ENCODE results near the gene TPP1. TPM values are rescaled to one million over a fixed set of nuclear protein-coding genes. Genes with fewer than 3 reads are reported as not detected.

The TPP1 gene
- total and polyA plus RNA-seq, 9 donors: 17.1 to 52.0 (median 37.3) TPM

DNA sequence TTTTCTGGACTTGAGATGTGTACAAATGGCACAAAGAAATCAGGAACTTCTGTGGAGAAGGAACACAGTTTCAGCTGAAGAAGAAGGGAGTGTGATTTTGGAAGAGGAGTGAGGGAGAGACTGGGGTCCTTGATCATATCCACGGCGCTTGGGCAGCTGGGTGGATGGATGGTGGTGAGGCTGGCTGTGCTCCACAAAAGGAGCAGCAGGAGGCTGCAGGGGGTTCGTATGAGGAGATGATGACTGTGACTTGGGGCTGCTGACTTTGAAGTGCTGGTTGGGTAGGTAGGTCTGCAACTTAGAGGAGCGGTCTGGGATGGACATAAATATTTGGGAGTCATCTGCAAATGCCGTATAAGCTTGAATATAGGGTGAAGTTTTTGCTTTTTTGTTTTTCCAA is 37.7 kb upstream of the TPP1 start:
- H3K4me1 ChIP-seq (ENCODE audit: control insufficient read depth, insufficient read depth, low read length): peaks cover 31% of the 10 kb centered on the region
- peaks cover 3% of the 10 kb centered on the region for H3K36me3 ChIP-seq (ENCODE audit: control insufficient read depth, insufficient read depth, low read length)
- no peak for DNase-seq
- no peaks in the 10 kb centered on the region for H3K9me3 ChIP-seq (replicated peaks; ENCODE audit: control insufficient read depth, low read depth, low read length)
- peak overlapping the region; percentile 94 for H3K27ac ChIP-seq (ENCODE audit: low read length)
- H3K4me3 ChIP-seq (ENCODE audit: low read length): no peak overlapping the region
- 20% methylated on average over 4 of the region's 5 CpGs for WGBS (ENCODE audit: insufficient coverage)
- no peaks in the 10 kb centered on the region for H3K27me3 ChIP-seq (ENCODE audit: control insufficient read depth, insufficient read depth, low read length)

GRCh38 chr11:6656584-6656915 is 37.3 kb upstream of the TPP1 start:
- no peaks in the 10 kb centered on the region for H3K27me3 ChIP-seq (ENCODE audit: control insufficient read depth, insufficient read depth, low read length)
- H3K4me1 ChIP-seq (ENCODE audit: control insufficient read depth, insufficient read depth, low read length): peaks cover 31% of the 10 kb centered on the region
- H3K4me3 ChIP-seq (ENCODE audit: low read length): peak overlapping the region; percentile 72
- DNase-seq: no peak
- H3K27ac ChIP-seq (ENCODE audit: low read length): peak overlapping the region; percentile 94
- peaks cover 3% of the 10 kb centered on the region for H3K36me3 ChIP-seq (ENCODE audit: control insufficient read depth, insufficient read depth, low read length)
- H3K9me3 ChIP-seq (replicated peaks; ENCODE audit: control insufficient read depth, low read depth, low read length): no peaks in the 10 kb centered on the region
- WGBS (ENCODE audit: insufficient coverage): 25% methylated on average over 2 of the region's 4 CpGs

GRCh38 chr11:6655790-6656583 is 36.8 kb upstream of the TPP1 start, which contains the start of gene DCHS1:
Gene DCHS1 (minus strand): TSS chr11:6655809. CDS start chr11:6641613, 14,196 bp downstream.
- Histone ChIP-seq H3K9me3 (replicated peaks; ENCODE audit: control insufficient read depth, low read depth, low read length) (no peaks in the 10 kb centered on the region), H3K4me1 (ENCODE audit: control insufficient read depth, insufficient read depth, low read length) (peaks cover 31% of the 10 kb centered on the region), H3K27ac (ENCODE audit: low read length) (peak within 1 kb of the TSS; percentile 94), H3K36me3 (ENCODE audit: control insufficient read depth, insufficient read depth, low read length) (peaks cover 6% of the 10 kb centered on the region), H3K4me3 (ENCODE audit: low read length) (peak within 1 kb of the TSS; percentile 76), H3K27me3 (ENCODE audit: control insufficient read depth, insufficient read depth, low read length) (no peaks in the 10 kb centered on the region)
- peak; percentile 82 for DNase-seq
- 4% methylated on average over 30 of the region's 56 CpGs for WGBS (ENCODE audit: insufficient coverage)

DNA sequence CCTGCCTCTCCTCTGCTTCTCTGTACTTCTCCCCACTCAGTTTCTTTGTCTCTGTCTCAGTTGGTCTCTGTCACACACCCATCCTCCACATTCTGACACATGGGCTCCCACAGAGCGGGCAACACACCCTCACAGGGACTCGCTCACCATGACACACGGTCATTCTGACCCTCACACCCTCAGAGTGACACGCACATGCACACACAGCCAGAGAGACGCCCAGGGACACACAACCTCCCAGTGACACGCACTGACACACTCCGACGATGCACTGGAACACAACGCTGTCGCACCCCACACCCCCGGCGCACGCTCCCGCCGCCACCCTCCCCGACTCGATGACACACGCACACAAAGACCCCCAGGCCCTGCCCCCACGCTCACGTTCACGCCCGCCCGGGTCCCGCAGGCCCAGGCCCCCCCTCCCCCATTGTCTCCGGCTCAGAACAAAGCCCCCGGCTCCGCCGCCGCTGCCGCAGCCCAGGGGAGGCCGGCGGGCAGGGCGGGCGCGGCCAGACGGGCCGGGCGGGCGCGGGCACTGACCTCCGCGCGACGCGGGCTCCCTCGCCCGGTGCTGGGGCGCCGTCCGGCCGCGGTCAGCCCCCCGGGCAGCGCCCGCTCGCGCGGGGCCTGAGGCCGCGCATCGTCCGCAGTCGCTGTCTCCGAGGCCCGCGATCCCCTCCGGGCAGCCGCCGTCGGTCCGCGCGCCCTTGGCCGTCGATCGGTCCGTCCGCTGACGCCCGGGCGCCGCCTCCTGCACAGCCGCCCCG is 36.0 kb upstream of the TPP1 start:
- no peaks in the 10 kb centered on the region for H3K9me3 ChIP-seq (replicated peaks; ENCODE audit: control insufficient read depth, low read depth, low read length)
- DNase-seq: peak; percentile 65
- WGBS (ENCODE audit: insufficient coverage): under 1% methylated on average over 69 of the region's 84 CpGs
- H3K4me3 ChIP-seq (ENCODE audit: low read length): peak overlapping the region; percentile 76
- H3K4me1 ChIP-seq (ENCODE audit: control insufficient read depth, insufficient read depth, low read length): peaks cover 31% of the 10 kb centered on the region
- H3K27me3 ChIP-seq (ENCODE audit: control insufficient read depth, insufficient read depth, low read length): no peaks in the 10 kb centered on the region
- H3K27ac ChIP-seq (ENCODE audit: low read length): peak overlapping the region; percentile 87
- H3K36me3 ChIP-seq (ENCODE audit: control insufficient read depth, insufficient read depth, low read length): peaks cover 14% of the 10 kb centered on the region

DNA sequence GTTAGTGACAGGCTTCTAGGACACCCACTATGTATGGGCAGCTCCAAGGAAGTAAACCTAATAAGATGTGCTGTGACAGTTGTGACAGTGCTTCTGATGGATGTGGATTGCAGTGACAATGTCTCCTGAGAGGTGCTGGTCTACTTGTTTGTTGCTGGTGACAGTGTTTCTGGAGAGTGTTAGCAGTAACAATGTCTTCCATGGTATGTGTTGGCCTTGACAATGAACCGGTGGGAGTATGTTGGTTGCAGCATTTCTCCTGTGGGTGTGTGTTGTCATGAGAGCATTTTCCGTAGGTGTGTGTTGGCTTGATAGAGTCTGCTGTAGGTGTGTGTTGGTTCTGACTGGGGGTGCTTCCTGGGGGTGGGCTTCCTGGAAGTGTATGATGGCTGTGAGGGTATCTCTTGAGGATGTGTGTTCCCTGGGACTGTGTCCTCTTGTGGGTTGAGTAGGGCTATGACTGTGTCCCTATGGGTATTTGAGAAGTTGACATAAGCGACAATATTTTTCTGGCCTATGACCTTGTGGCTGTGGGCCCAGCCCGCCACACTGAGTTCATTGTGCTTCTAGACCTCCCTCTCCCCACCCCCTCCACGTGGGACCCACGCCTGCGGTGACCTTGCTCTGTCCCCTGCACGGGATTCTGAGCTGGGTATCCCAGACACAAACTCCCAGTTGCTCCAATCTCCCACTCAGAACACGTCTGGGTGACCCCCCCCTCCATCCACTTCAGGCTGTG is 35.2 kb upstream of the TPP1 start:
- no peaks in the 10 kb centered on the region for H3K27me3 ChIP-seq (ENCODE audit: control insufficient read depth, insufficient read depth, low read length)
- peaks cover 31% of the 10 kb centered on the region for H3K4me1 ChIP-seq (ENCODE audit: control insufficient read depth, insufficient read depth, low read length)
- WGBS (ENCODE audit: insufficient coverage): 20% methylated on average over 7 of the region's 9 CpGs
- peaks cover 16% of the 10 kb centered on the region for H3K36me3 ChIP-seq (ENCODE audit: control insufficient read depth, insufficient read depth, low read length)
- no peaks in the 10 kb centered on the region for H3K9me3 ChIP-seq (replicated peaks; ENCODE audit: control insufficient read depth, low read depth, low read length)
- peak overlapping the region; percentile 87 for H3K27ac ChIP-seq (ENCODE audit: low read length)
- peak overlapping the region; percentile 76 for H3K4me3 ChIP-seq (ENCODE audit: low read length)
- peak; percentile 52 for DNase-seq

- no peak for DNase-seq
- no peak overlapping the region for H3K4me3 ChIP-seq (ENCODE audit: low read length)
- WGBS (ENCODE audit: insufficient coverage): 60% methylated on average over 2 of the region's 2 CpGs
- H3K27me3 ChIP-seq (ENCODE audit: control insufficient read depth, insufficient read depth, low read length): no peaks in the 10 kb centered on the region
- H3K4me1 ChIP-seq (ENCODE audit: control insufficient read depth, insufficient read depth, low read length): peaks cover 31% of the 10 kb centered on the region
- H3K9me3 ChIP-seq (replicated peaks; ENCODE audit: control insufficient read depth, low read depth, low read length): no peaks in the 10 kb centered on the region
- peaks cover 21% of the 10 kb centered on the region for H3K36me3 ChIP-seq (ENCODE audit: control insufficient read depth, insufficient read depth, low read length)
- no peak overlapping the region for H3K27ac ChIP-seq (ENCODE audit: low read length)
Measured at GRCh38 chr11:6653656-6654055, 34.4 kb upstream of the TPP1 start.

- H3K27ac ChIP-seq (ENCODE audit: low read length): no peak overlapping the region
- no peaks in the 10 kb centered on the region for H3K9me3 ChIP-seq (replicated peaks; ENCODE audit: control insufficient read depth, low read depth, low read length)
- no peak for DNase-seq
- peaks cover 21% of the 10 kb centered on the region for H3K36me3 ChIP-seq (ENCODE audit: control insufficient read depth, insufficient read depth, low read length)
- H3K27me3 ChIP-seq (ENCODE audit: control insufficient read depth, insufficient read depth, low read length): no peaks in the 10 kb centered on the region
- peaks cover 33% of the 10 kb centered on the region for H3K4me1 ChIP-seq (ENCODE audit: control insufficient read depth, insufficient read depth, low read length)
- 65% methylated on average over 1 of the region's 1 CpG for WGBS (ENCODE audit: insufficient coverage)
- H3K4me3 ChIP-seq (ENCODE audit: low read length): no peak overlapping the region
Measured at GRCh38 chr11:6653097-6653496, 33.9 kb upstream of the TPP1 start.

DNA sequence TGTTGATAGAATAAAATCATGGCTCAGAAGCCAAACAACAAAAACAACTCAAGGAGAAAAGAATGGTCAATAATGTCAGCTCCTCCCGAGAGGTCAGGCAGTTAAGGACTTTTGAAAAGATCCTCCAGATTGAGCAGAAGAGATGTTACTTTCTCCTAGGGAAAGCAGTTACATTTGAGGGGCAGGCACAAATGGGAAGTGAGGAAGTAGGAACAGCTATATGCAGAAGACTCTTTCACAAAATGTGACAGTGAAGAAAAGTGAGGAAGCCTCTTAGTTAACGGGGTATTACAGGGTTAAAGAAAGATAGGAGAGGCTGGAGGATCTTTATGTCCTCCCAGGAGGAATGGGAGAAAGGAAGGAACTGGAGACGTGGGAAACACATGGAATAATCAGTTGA is 33.0 kb upstream of the TPP1 start:
- Histone ChIP-seq H3K4me1 (ENCODE audit: control insufficient read depth, insufficient read depth, low read length) (peaks cover 42% of the 10 kb centered on the region), H3K36me3 (ENCODE audit: control insufficient read depth, insufficient read depth, low read length) (peaks cover 21% of the 10 kb centered on the region), H3K4me3 (ENCODE audit: low read length) (no peak overlapping the region), H3K9me3 (replicated peaks; ENCODE audit: control insufficient read depth, low read depth, low read length) (no peaks in the 10 kb centered on the region), H3K27me3 (ENCODE audit: control insufficient read depth, insufficient read depth, low read length) (no peaks in the 10 kb centered on the region), H3K27ac (ENCODE audit: low read length) (no peak overlapping the region)
- peak; percentile 4 for DNase-seq
- WGBS (ENCODE audit: insufficient coverage): 40% methylated on average over 3 of the region's 3 CpGs

DNA sequence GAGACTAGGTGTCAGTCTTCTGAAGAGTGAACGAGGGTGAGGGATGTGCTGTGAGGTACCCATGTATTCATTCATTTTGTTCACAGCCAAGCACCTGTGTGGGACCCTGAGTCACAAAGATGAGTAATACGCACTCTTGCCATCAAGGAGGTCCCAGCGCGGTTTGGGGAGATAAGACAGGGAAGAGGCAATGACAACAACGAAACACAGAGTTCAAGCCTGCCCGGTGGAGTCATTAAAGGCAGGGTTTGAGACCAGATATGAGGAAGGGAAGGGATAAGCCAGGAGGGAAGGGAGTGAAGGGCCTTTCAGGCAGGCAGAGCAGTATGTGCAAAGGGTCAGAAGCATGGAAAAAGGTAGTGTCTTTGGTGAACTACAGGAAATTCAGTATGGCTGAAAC is 31.8 kb upstream of the TPP1 start:
- Histone ChIP-seq H3K4me1 (ENCODE audit: control insufficient read depth, insufficient read depth, low read length) (peaks cover 45% of the 10 kb centered on the region), H3K9me3 (replicated peaks; ENCODE audit: control insufficient read depth, low read depth, low read length) (no peaks in the 10 kb centered on the region), H3K4me3 (ENCODE audit: low read length) (no peak overlapping the region), H3K36me3 (ENCODE audit: control insufficient read depth, insufficient read depth, low read length) (peaks cover 21% of the 10 kb centered on the region), H3K27me3 (ENCODE audit: control insufficient read depth, insufficient read depth, low read length) (no peaks in the 10 kb centered on the region), H3K27ac (ENCODE audit: low read length) (no peak overlapping the region)
- DNase-seq: peak; percentile 4
- WGBS (ENCODE audit: insufficient coverage): 67% methylated on average over 6 of the region's 6 CpGs

DNA sequence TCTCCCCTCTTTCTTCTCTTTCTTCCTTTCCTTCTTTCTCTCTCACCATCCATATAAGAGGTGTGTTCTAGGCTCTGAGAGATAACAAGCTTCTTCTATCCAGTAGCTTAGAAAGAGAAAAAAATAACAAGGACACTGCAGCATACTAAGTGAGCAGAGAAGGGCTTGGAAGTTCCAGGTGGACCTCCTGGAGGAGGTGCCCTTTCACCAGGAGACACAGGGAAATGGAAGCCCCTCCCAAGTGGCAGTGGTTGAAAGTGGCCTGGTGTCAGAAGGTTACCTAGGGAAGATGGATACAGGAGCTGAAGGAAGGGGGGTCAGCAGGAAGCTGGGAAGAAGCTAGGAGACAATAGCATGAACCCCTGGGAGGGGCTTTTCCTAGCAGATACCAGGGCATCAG is 30.9 kb upstream of the TPP1 start:
- no peak overlapping the region for H3K4me3 ChIP-seq (ENCODE audit: low read length)
- no peaks in the 10 kb centered on the region for H3K27me3 ChIP-seq (ENCODE audit: control insufficient read depth, insufficient read depth, low read length)
- peaks cover 52% of the 10 kb centered on the region for H3K4me1 ChIP-seq (ENCODE audit: control insufficient read depth, insufficient read depth, low read length)
- no peak overlapping the region for H3K27ac ChIP-seq (ENCODE audit: low read length)
- peaks cover 23% of the 10 kb centered on the region for H3K36me3 ChIP-seq (ENCODE audit: control insufficient read depth, insufficient read depth, low read length)
- H3K9me3 ChIP-seq (replicated peaks; ENCODE audit: control insufficient read depth, low read depth, low read length): no peaks in the 10 kb centered on the region
- DNase-seq: peak; percentile 1

Data from muscle of leg (tissue), 11 donors.